GM12878 (cell line): ENCODE measurements around the gene CCDC80.

Experiments used
- FOXM1 ChIP-seq: IDR thresholded peaks from 2 replicates; pipeline ENCODE4 v1.6.1; 2012; ENCODE audit warnings: low read depth, mild to moderate bottlenecking, inconsistent platforms, low read length, moderate library complexity
- NRF1 ChIP-seq: conservative IDR thresholded peaks from 2 replicates; pipeline ENCODE4 v1.6.1; 2011; ENCODE audit warnings: mild to moderate bottlenecking, low read depth, low read length, improper control_type of control experiment
- SP1 ChIP-seq: IDR thresholded peaks from one replicate; pipeline ENCODE4 v1.6.1; 2011; ENCODE audit warnings: low read depth, low read length
- ZNF217 ChIP-seq: fragments of 450-650 bp; IDR thresholded peaks from 2 replicates; pipeline ENCODE4 v1.6.1; 2017; ENCODE audit warnings: antibody characterized with exemption, mild to moderate bottlenecking
- TF ChIP-seq, protein P1 (sequence below): IDR thresholded peaks from 2 replicates; pipeline ENCODE4 v1.6.1; 2012; ENCODE audit warnings: low read depth, low read length, improper control_type of control experiment
- TF ChIP-seq, protein P2 (sequence below), 3 experiments: IDR thresholded peaks in 2 of 3; conservative IDR thresholded peaks in 1 of 3; 2 replicates each; pipeline ENCODE4 v1.5.1; 2011; ENCODE audit warnings: low read depth in 3 of 3, low read length in 3 of 3, mild to moderate bottlenecking in 3 of 3, control low read depth in 2 of 3, moderate library complexity in 2 of 3, inconsistent platforms in 1 of 3, mixed read lengths in 1 of 3; ENCODE audit not compliant: control insufficient read depth in 2 of 3, insufficient read depth in 1 of 3; ENCODE audit errors: extremely low read depth in 1 of 3
- TF ChIP-seq, protein P3 (sequence below): IDR thresholded peaks from 2 replicates; pipeline ENCODE4 v1.6.1; 2011; ENCODE audit warnings: low read depth, mild to moderate bottlenecking, low read length, moderate library complexity, borderline replicate concordance; ENCODE audit errors: extremely low read depth
- TF ChIP-seq, protein P4 (sequence below): fragments of 150-350 bp; IDR thresholded peaks from 2 replicates; pipeline ENCODE4 v1.6.1; 2014; ENCODE audit warnings: mild to moderate bottlenecking, low read depth, low read length
- TF ChIP-seq, protein P5 (sequence below): fragments of 450-650 bp; IDR thresholded peaks from 2 replicates; pipeline ENCODE4 v1.6.1; 2016; ENCODE audit warnings: mild to moderate bottlenecking
- TF ChIP-seq, protein P6 (sequence below): fragments of 450-650 bp; IDR thresholded peaks from 2 replicates; pipeline ENCODE4 v1.6.1; 2016; ENCODE audit warnings: mild to moderate bottlenecking, moderate library complexity, borderline replicate concordance

DNA sequence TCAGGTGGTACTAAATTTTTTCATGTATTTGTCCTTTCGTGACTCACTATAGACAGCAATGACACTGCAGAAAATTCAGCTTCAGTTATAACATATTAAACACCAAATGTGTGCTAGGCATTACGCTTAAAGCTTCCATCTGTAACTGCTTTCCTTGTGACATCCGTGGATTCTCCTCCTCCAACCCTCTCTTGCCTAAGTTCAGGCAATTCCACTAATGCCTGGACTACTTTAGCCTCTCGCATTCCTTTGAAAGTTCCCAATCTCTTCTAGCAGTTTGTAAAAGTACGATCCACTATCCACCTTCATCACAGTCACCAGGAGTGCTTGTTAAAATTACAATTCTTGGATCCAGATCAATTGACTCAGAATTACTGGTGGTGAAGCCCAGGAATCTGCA is 17.7 kb downstream of the CCDC80 start:
- TF ChIP-seq SP1 = no peak
- TF ChIP-seq, protein P1, sequence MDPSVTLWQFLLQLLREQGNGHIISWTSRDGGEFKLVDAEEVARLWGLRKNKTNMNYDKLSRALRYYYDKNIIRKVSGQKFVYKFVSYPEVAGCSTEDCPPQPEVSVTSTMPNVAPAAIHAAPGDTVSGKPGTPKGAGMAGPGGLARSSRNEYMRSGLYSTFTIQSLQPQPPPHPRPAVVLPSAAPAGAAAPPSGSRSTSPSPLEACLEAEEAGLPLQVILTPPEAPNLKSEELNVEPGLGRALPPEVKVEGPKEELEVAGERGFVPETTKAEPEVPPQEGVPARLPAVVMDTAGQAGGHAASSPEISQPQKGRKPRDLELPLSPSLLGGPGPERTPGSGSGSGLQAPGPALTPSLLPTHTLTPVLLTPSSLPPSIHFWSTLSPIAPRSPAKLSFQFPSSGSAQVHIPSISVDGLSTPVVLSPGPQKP = no peak
- TF ChIP-seq, protein P2, sequence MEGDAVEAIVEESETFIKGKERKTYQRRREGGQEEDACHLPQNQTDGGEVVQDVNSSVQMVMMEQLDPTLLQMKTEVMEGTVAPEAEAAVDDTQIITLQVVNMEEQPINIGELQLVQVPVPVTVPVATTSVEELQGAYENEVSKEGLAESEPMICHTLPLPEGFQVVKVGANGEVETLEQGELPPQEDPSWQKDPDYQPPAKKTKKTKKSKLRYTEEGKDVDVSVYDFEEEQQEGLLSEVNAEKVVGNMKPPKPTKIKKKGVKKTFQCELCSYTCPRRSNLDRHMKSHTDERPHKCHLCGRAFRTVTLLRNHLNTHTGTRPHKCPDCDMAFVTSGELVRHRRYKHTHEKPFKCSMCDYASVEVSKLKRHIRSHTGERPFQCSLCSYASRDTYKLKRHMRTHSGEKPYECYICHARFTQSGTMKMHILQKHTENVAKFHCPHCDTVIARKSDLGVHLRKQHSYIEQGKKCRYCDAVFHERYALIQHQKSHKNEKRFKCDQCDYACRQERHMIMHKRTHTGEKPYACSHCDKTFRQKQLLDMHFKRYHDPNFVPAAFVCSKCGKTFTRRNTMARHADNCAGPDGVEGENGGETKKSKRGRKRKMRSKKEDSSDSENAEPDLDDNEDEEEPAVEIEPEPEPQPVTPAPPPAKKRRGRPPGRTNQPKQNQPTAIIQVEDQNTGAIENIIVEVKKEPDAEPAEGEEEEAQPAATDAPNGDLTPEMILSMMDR (IDR thresholded peaks at IDR 0.05 in 2 of 3, conservative IDR thresholded peaks at IDR 0.05 in 1 of 3; ENCODE audit: control insufficient read depth in 2 of 3, extremely low read depth in 1 of 3, insufficient read depth in 1 of 3, low read depth in 3 of 3, low read length in 3 of 3) = no peak
- no peak for TF ChIP-seq ZNF217
- TF ChIP-seq, protein P3, sequence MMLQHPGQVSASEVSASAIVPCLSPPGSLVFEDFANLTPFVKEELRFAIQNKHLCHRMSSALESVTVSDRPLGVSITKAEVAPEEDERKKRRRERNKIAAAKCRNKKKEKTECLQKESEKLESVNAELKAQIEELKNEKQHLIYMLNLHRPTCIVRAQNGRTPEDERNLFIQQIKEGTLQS = no peak
- TF ChIP-seq FOXM1 = no peak
- no peak for TF ChIP-seq NRF1
- TF ChIP-seq, protein P4, sequence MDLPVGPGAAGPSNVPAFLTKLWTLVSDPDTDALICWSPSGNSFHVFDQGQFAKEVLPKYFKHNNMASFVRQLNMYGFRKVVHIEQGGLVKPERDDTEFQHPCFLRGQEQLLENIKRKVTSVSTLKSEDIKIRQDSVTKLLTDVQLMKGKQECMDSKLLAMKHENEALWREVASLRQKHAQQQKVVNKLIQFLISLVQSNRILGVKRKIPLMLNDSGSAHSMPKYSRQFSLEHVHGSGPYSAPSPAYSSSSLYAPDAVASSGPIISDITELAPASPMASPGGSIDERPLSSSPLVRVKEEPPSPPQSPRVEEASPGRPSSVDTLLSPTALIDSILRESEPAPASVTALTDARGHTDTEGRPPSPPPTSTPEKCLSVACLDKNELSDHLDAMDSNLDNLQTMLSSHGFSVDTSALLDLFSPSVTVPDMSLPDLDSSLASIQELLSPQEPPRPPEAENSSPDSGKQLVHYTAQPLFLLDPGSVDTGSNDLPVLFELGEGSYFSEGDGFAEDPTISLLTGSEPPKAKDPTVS = no peak
- TF ChIP-seq, protein P5, sequence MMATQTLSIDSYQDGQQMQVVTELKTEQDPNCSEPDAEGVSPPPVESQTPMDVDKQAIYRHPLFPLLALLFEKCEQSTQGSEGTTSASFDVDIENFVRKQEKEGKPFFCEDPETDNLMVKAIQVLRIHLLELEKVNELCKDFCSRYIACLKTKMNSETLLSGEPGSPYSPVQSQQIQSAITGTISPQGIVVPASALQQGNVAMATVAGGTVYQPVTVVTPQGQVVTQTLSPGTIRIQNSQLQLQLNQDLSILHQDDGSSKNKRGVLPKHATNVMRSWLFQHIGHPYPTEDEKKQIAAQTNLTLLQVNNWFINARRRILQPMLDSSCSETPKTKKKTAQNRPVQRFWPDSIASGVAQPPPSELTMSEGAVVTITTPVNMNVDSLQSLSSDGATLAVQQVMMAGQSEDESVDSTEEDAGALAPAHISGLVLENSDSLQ = no peak
- TF ChIP-seq, protein P6, sequence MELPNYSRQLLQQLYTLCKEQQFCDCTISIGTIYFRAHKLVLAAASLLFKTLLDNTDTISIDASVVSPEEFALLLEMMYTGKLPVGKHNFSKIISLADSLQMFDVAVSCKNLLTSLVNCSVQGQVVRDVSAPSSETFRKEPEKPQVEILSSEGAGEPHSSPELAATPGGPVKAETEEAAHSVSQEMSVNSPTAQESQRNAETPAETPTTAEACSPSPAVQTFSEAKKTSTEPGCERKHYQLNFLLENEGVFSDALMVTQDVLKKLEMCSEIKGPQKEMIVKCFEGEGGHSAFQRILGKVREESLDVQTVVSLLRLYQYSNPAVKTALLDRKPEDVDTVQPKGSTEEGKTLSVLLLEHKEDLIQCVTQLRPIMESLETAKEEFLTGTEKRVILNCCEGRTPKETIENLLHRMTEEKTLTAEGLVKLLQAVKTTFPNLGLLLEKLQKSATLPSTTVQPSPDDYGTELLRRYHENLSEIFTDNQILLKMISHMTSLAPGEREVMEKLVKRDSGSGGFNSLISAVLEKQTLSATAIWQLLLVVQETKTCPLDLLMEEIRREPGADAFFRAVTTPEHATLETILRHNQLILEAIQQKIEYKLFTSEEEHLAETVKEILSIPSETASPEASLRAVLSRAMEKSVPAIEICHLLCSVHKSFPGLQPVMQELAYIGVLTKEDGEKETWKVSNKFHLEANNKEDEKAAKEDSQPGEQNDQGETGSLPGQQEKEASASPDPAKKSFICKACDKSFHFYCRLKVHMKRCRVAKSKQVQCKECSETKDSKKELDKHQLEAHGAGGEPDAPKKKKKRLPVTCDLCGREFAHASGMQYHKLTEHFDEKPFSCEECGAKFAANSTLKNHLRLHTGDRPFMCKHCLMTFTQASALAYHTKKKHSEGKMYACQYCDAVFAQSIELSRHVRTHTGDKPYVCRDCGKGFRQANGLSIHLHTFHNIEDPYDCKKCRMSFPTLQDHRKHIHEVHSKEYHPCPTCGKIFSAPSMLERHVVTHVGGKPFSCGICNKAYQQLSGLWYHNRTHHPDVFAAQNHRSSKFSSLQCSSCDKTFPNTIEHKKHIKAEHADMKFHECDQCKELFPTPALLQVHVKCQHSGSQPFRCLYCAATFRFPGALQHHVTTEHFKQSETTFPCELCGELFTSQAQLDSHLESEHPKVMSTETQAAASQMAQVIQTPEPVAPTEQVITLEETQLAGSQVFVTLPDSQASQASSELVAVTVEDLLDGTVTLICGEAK = no peak
